Neural cell (in vitro differentiated cells): ENCODE data around the gene EYS. TPM values are rescaled to one million over a fixed set of nuclear protein-coding genes. Genes with fewer than 3 reads are reported as not detected.

ENCODE experiments used
- H2AFZ ChIP-seq: fragments of 200-600, 300-800 bp; sonication (generic), shearing (Covaris generic); 2 replicates; pipeline ENCODE4 v1.6.0; 2014; ENCODE audit warnings: low read depth, mild to moderate bottlenecking, antibody characterized with exemption, low read length, moderate library complexity
- H3F3A ChIP-seq: fragments of 200-600 bp; shearing (Covaris generic); 2 replicates; pipeline ENCODE4 v1.6.1; 2016; ENCODE audit warnings: mild to moderate bottlenecking, moderate library complexity, mixed read lengths, antibody characterized with exemption, low read length; ENCODE audit not compliant: insufficient read depth, poor library complexity, severe bottlenecking
- H3K27ac ChIP-seq: fragments of 200-600, 300-800 bp; sonication (generic), shearing (Covaris generic); 2 replicates; pipeline ENCODE4 v1.5.1; 2014; ENCODE audit warnings: mild to moderate bottlenecking, low read length, moderate library complexity
- H3K27me3 ChIP-seq: fragments of 300-800, 200-600 bp; sonication (generic), shearing (Covaris generic); 2 replicates; pipeline ENCODE4 v1.6.0; 2014; ENCODE audit warnings: mild to moderate bottlenecking, low read depth, low read length, moderate library complexity; ENCODE audit not compliant: insufficient read depth
- H3K36me3 ChIP-seq: fragments of 300-800, 200-600 bp; sonication (generic), shearing (Covaris generic); 2 replicates; pipeline ENCODE4 v1.5.1; 2014; ENCODE audit warnings: mild to moderate bottlenecking, antibody characterized with exemption, low read length, moderate library complexity; ENCODE audit not compliant: insufficient read depth
- H3K4me2 ChIP-seq: fragments of 300-800, 200-600 bp; sonication (generic), shearing (Covaris generic); 2 replicates; pipeline ENCODE4 v1.6.0; 2014; ENCODE audit warnings: mild to moderate bottlenecking, low read length
- H3K4me3 ChIP-seq: fragments of 300-800, 200-600 bp; sonication (generic), shearing (Covaris generic); 2 replicates; pipeline ENCODE4 v1.5.1; 2014; ENCODE audit warnings: mild to moderate bottlenecking, low read length, moderate library complexity
- H3K79me2 ChIP-seq: fragments of 200-600 bp; shearing (Covaris generic); replicated peaks from 2 replicates; pipeline ENCODE4 v1.6.0; 2014; ENCODE audit warnings: mild to moderate bottlenecking, low read length, moderate library complexity; ENCODE audit not compliant: insufficient read depth
- H3K9ac ChIP-seq: fragments of 300-800, 200-600 bp; sonication (generic), shearing (Covaris generic); 2 replicates; pipeline ENCODE4 v1.6.1; 2016; ENCODE audit warnings: mild to moderate bottlenecking, low read length, mixed read lengths
- H3K9me2 ChIP-seq: fragments of 200-600 bp; shearing (Covaris generic); 2 replicates; pipeline ENCODE4 v1.6.1; 2016; ENCODE audit warnings: mild to moderate bottlenecking, low read length, mixed read lengths; ENCODE audit not compliant: insufficient read depth
- H3K9me3 ChIP-seq: fragments of 200-600, 300-800 bp; sonication (generic), shearing (Covaris generic); 2 replicates; pipeline ENCODE4 v1.6.1; 2016; ENCODE audit warnings: mild to moderate bottlenecking, mixed run types, low read length, moderate library complexity, mixed read lengths
- H4K20me1 ChIP-seq: fragments of 200-600 bp; shearing (Covaris generic); 2 replicates; pipeline ENCODE4 v1.6.1; 2016; ENCODE audit warnings: mild to moderate bottlenecking, mixed run types; ENCODE audit not compliant: insufficient read depth
- EP300 ChIP-seq: fragments of 450-650 bp; conservative IDR thresholded peaks from 2 replicates; pipeline ENCODE4 v1.6.1; 2014; ENCODE audit warnings: antibody characterized with exemption, mild to moderate bottlenecking, moderate library complexity; ENCODE audit not compliant: poor library complexity, severe bottlenecking
- EZH2 ChIP-seq: fragments of 200-600, 300-800 bp; shearing (Covaris generic), sonication (generic); IDR thresholded peaks from 2 replicates; pipeline ENCODE4 v1.6.1; 2014; ENCODE audit warnings: antibody characterized with exemption, low read length, borderline replicate concordance, mild to moderate bottlenecking; ENCODE audit not compliant: insufficient read depth, poor library complexity, severe bottlenecking
- MXI1 ChIP-seq: fragments of 450-650 bp; conservative IDR thresholded peaks from 2 replicates; pipeline ENCODE4 v1.6.1; 2014; ENCODE audit warnings: antibody characterized with exemption, mild to moderate bottlenecking; ENCODE audit not compliant: poor library complexity, severe bottlenecking
- POLR2AphosphoS5 ChIP-seq: IDR thresholded peaks from 2 replicates; pipeline ENCODE4 v1.6.1; 2012
- RAD21 ChIP-seq: fragments of 450-650 bp; conservative IDR thresholded peaks from 2 replicates; pipeline ENCODE4 v1.6.1; 2014; ENCODE audit warnings: antibody characterized with exemption, mild to moderate bottlenecking, moderate library complexity
- SMC3 ChIP-seq: fragments of 450-650 bp; conservative IDR thresholded peaks from 2 replicates; pipeline ENCODE4 v1.6.1; 2014; ENCODE audit warnings: antibody characterized with exemption, mild to moderate bottlenecking, moderate library complexity; ENCODE audit not compliant: poor library complexity
- TAF1 ChIP-seq: IDR thresholded peaks from 2 replicates; pipeline ENCODE4 v1.6.1; 2012; ENCODE audit warnings: low read depth
- polyA plus RNA-seq: library from polyadenylated mRNA; depleted of rRNA; stranded (reverse); fragments of >200 nt; gene quantifications from 2 replicates; pipeline ENCODE4 v1.2.3, GENCODE V29; 2014
- TF ChIP-seq, protein P1 (sequence below): IDR thresholded peaks from 2 replicates; pipeline ENCODE4 v1.6.1; 2012; ENCODE audit warnings: borderline replicate concordance
- TF ChIP-seq, protein P2 (sequence below): fragments of 450-650 bp; IDR thresholded peaks from 2 replicates; pipeline ENCODE4 v1.5.1; 2014; ENCODE audit warnings: antibody characterized with exemption, mild to moderate bottlenecking, moderate library complexity; ENCODE audit not compliant: poor library complexity, severe bottlenecking

The EYS gene
- polyA plus RNA-seq, 1 donor from 2014 or later, result 0.38 TPM

DNA sequence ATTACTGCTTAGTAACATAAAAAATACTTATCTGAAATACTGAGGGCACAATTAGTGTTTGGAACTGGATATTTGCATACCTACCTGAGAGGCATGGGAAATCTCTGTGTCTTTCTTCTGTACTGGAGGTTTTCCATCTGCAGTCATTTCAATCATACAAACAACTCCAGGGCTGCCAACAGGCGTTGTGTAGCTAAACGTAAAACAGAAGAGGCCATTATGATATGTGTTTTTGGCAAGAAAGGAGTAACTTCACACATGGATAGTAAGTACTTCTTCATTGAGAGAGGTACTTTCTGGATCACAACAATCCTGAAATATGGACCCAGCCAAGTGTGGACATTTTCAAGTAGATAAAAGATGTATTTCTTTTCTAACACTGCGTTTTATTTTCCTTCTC, 1708.0 kb downstream of the EYS start:
- Histone ChIP-seq H3K9me3 (no peaks in the 10 kb centered on the region), H3K4me2 (no peak overlapping the region)

DNA sequence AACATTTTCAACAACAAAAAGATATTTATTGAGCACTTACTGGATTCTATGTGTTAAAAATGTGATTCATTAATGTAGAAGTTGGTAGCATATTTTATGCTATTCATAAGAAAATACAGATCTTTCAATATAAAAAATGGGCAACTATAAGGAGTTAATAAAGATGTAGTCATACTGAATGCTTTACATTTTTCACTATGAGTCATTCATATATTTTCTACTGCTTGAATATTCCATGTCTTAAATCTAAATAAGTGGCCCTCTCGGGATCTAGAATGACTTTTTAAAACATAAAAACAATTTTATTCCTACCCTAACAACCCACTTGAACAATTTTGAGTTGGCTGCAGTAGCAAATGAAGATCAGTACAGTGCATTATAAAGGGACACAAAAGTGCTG, 1709.3 kb downstream of the EYS start:
- Histone ChIP-seq H3K9me2 (no peaks in the 10 kb centered on the region), H3K27me3 (no peaks in the 10 kb centered on the region), H3K4me2 (no peak overlapping the region), H2AFZ (no peak overlapping the region), H3K27ac (no peak overlapping the region), H3K79me2 (no peaks in the 10 kb centered on the region), H3K9ac (no peak overlapping the region), H3K36me3 (no peaks in the 10 kb centered on the region), H3F3A (no peaks in the 10 kb centered on the region), H3K4me3 (no peak overlapping the region), H4K20me1 (no peaks in the 10 kb centered on the region), H3K9me3 (no peaks in the 10 kb centered on the region)
- TF ChIP-seq, protein P1, sequence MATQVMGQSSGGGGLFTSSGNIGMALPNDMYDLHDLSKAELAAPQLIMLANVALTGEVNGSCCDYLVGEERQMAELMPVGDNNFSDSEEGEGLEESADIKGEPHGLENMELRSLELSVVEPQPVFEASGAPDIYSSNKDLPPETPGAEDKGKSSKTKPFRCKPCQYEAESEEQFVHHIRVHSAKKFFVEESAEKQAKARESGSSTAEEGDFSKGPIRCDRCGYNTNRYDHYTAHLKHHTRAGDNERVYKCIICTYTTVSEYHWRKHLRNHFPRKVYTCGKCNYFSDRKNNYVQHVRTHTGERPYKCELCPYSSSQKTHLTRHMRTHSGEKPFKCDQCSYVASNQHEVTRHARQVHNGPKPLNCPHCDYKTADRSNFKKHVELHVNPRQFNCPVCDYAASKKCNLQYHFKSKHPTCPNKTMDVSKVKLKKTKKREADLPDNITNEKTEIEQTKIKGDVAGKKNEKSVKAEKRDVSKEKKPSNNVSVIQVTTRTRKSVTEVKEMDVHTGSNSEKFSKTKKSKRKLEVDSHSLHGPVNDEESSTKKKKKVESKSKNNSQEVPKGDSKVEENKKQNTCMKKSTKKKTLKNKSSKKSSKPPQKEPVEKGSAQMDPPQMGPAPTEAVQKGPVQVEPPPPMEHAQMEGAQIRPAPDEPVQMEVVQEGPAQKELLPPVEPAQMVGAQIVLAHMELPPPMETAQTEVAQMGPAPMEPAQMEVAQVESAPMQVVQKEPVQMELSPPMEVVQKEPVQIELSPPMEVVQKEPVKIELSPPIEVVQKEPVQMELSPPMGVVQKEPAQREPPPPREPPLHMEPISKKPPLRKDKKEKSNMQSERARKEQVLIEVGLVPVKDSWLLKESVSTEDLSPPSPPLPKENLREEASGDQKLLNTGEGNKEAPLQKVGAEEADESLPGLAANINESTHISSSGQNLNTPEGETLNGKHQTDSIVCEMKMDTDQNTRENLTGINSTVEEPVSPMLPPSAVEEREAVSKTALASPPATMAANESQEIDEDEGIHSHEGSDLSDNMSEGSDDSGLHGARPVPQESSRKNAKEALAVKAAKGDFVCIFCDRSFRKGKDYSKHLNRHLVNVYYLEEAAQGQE, result no peak
- TF ChIP-seq, protein P2, sequence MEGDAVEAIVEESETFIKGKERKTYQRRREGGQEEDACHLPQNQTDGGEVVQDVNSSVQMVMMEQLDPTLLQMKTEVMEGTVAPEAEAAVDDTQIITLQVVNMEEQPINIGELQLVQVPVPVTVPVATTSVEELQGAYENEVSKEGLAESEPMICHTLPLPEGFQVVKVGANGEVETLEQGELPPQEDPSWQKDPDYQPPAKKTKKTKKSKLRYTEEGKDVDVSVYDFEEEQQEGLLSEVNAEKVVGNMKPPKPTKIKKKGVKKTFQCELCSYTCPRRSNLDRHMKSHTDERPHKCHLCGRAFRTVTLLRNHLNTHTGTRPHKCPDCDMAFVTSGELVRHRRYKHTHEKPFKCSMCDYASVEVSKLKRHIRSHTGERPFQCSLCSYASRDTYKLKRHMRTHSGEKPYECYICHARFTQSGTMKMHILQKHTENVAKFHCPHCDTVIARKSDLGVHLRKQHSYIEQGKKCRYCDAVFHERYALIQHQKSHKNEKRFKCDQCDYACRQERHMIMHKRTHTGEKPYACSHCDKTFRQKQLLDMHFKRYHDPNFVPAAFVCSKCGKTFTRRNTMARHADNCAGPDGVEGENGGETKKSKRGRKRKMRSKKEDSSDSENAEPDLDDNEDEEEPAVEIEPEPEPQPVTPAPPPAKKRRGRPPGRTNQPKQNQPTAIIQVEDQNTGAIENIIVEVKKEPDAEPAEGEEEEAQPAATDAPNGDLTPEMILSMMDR, result no peak
- no peak for TF ChIP-seq POLR2AphosphoS5
- TF ChIP-seq EZH2, result no peak
- no peak for TF ChIP-seq TAF1
- no peak for TF ChIP-seq SMC3
- TF ChIP-seq EP300, result no peak
- no peak for TF ChIP-seq RAD21
- TF ChIP-seq MXI1, result no peak

More for the DNA sequence above, 1708.0 kb downstream of the EYS start:
- Histone ChIP-seq H4K20me1 (no peaks in the 10 kb centered on the region), H3K79me2 (no peaks in the 10 kb centered on the region), H3F3A (no peaks in the 10 kb centered on the region), H3K9ac (no peak overlapping the region), H3K36me3 (no peaks in the 10 kb centered on the region), H2AFZ (no peak overlapping the region), H3K4me3 (no peak overlapping the region), H3K27me3 (no peaks in the 10 kb centered on the region), H3K27ac (no peak overlapping the region), H3K9me2 (no peaks in the 10 kb centered on the region)
- no peak for TF ChIP-seq RAD21
- no peak for TF ChIP-seq SMC3
- TF ChIP-seq, protein P2, result no peak
